CD4-positive, alpha-beta memory T cell (primary cell): ENCODE data around the gene NR1D1. TPM values are rescaled to one million over a fixed set of nuclear protein-coding genes. Genes with fewer than 3 reads are reported as not detected.

ENCODE experiments used
- CTCF ChIA-PET: fragments of 350-600 bp; sonication (Branson Sonifier 250); formaldehyde crosslinking; loops from one replicate; lab custom pipeline; 2021; ENCODE audit warnings: inconsistent platforms; ENCODE audit not compliant: partially characterized antibody; lab: Charles Lee
- POLR2A ChIA-PET: fragments of 350-600 bp; sonication (Branson Sonifier 250); formaldehyde crosslinking; loops from one replicate; lab custom pipeline; 2021; ENCODE audit not compliant: partially characterized antibody; lab: Charles Lee
- DNase-seq, 5 donors: peaks; one replicate each; pipeline versions ENCODE4 v3.0.0 to v3.0.0-alpha.2; 2020 to 2022; ENCODE audit warnings: mixed read lengths in 1 of 5
- H3K27ac ChIP-seq: one replicate; pipeline ENCODE4 v1.7.0; 2013; ENCODE audit warnings: low read depth, low read length
- H3K27me3 ChIP-seq: 2 replicates; pipeline ENCODE4 v1.7.0; 2013; ENCODE audit warnings: mild to moderate bottlenecking, low read length, moderate library complexity; ENCODE audit not compliant: insufficient read depth
- H3K36me3 ChIP-seq: 2 replicates; pipeline ENCODE4 v1.7.0; 2013; ENCODE audit warnings: mild to moderate bottlenecking, low read length, moderate library complexity; ENCODE audit not compliant: insufficient read depth
- H3K4me1 ChIP-seq: 2 replicates; pipeline ENCODE4 v1.7.0; 2013; ENCODE audit warnings: mild to moderate bottlenecking, low read length, moderate library complexity; ENCODE audit not compliant: insufficient read depth
- H3K4me3 ChIP-seq, 2 donors: one replicate each; pipeline ENCODE4 v1.7.0; 2013; ENCODE audit warnings: low read length in 2 of 2, mild to moderate bottlenecking in 1 of 2
- H3K9me3 ChIP-seq, 2 donors: one replicate each; pipeline ENCODE4 v1.7.0; 2013; ENCODE audit warnings: low read length in 2 of 2, control low read depth in 1 of 2; ENCODE audit not compliant: control insufficient read depth in 1 of 2
- H3K27ac Mint-ChIP-seq, 7 donors: one replicate each; pipeline ENCODE4 v1.8.0; 2020 to 2021; ENCODE audit warnings: mixed read lengths in 7 of 7, mild to moderate bottlenecking in 6 of 7, inconsistent platforms in 3 of 7, moderate library complexity in 3 of 7
- H3K27me3 Mint-ChIP-seq, 2 donors: one replicate each; pipeline ENCODE4 v1.8.0; 2020 to 2021; ENCODE audit warnings: mixed read lengths in 2 of 2
- H3K36me3 Mint-ChIP-seq, 2 donors: one replicate each; pipeline ENCODE4 v1.8.0; 2020 to 2021; ENCODE audit warnings: mixed read lengths in 2 of 2, inconsistent platforms in 1 of 2, mild to moderate bottlenecking in 1 of 2
- H3K4me1 Mint-ChIP-seq, 4 donors: one replicate each; pipeline ENCODE4 v1.8.0; 2020 to 2021; ENCODE audit warnings: mixed read lengths in 4 of 4, mild to moderate bottlenecking in 1 of 4
- H3K4me3 Mint-ChIP-seq, 8 donors: one replicate each; pipeline ENCODE4 v1.8.0; 2020 to 2021; ENCODE audit warnings: mixed read lengths in 8 of 8, mild to moderate bottlenecking in 7 of 8, moderate library complexity in 6 of 8, inconsistent platforms in 3 of 8
- H3K9me3 Mint-ChIP-seq, 8 donors: one replicate each; pipeline ENCODE4 v1.8.0; 2020 to 2021; ENCODE audit warnings: mixed read lengths in 8 of 8, mild to moderate bottlenecking in 5 of 8, inconsistent platforms in 3 of 8, moderate library complexity in 1 of 8
- intact Hi-C: fragments of 100-400 bp; cut with micrococcal nuclease; formaldehyde crosslinking; loops from one replicate; pipeline ENCODE4 v1.15.1; 2023
- polyA plus RNA-seq, 2 donors: library from polyadenylated mRNA; unstranded; fragments of 300-500 nt; fragmentation: Illumina TruSeq; gene quantifications; one replicate each; pipeline ENCODE4 v1.2.3, GENCODE V29; 2021
- total RNA-seq, 2 experiments: library from RNA; stranded (reverse); gene quantifications; one replicate each; pipeline ENCODE4 v1.2.3, GENCODE V29; 2021

The NR1D1 gene
- total and polyA plus RNA-seq, 4 experiments from 2014 or later, result 5.7 to 15.1 (median 13.6) TPM

GRCh38 chr17:40069751-40070708, 30.4 kb downstream of the NR1D1 start:
- POLR2A ChIA-PET, result interaction anchor here (1.1 to 15.8 kb wide), 9 partner anchors 13 to 99 kb away, joined by 3 to 304 read pairs (median 8); partner anchors contain the start of genes CASC3, MED24 and NR1D1
- no peaks in the 10 kb centered on the region for H3K27me3 ChIP-seq
- DNase-seq, result peak; percentile 27 to 70 (median 41)
- no peaks in the 10 kb centered on the region for H3K9me3 ChIP-seq
- peak overlapping the region; percentile 90 to 96 (median 95) for H3K27ac Mint-ChIP-seq
- H3K4me1 ChIP-seq, result peaks cover 77% of the 10 kb centered on the region
- intact Hi-C loops, result loop anchor here (2.0 kb wide), 1 partner anchor 39 kb away; no protein-coding TSS in a partner anchor
- H3K4me1 Mint-ChIP-seq, result peaks cover 46 to 80% (median 65%) of the 10 kb centered on the region in 4 donors
- peak overlapping the region in 1 of 2 donors; percentile 47 for H3K4me3 ChIP-seq
- CTCF ChIA-PET, result interaction anchor here (1.2 to 26.4 kb wide), 7 partner anchors 11 to 57 kb away, joined by 3 to 543 read pairs (median 4); partner anchors contain the start of gene NR1D1
- H3K9me3 Mint-ChIP-seq, result no peaks in the 10 kb centered on the region
- H3K36me3 Mint-ChIP-seq, result peaks cover 0 to 7% of the 10 kb centered on the region in 2 donors
- no peaks in the 10 kb centered on the region for H3K27me3 Mint-ChIP-seq
- H3K4me3 Mint-ChIP-seq, result peak overlapping the region; percentile 71 to 92 (median 88)
- H3K36me3 ChIP-seq, result no peaks in the 10 kb centered on the region
- H3K27ac ChIP-seq, result peak overlapping the region; percentile 54

GRCh38 chr17:40068917-40069750, 31.3 kb downstream of the NR1D1 start:
- ChIA-PET POLR2A (interaction anchor here (1.1 to 15.8 kb wide), 11 partner anchors 9 to 99 kb away, joined by 3 to 304 read pairs (median 7); partner anchors contain the start of genes CASC3, MED24 and NR1D1), CTCF (interaction anchor here (1.0 to 26.4 kb wide), 9 partner anchors 10 to 122 kb away, joined by 3 to 543 read pairs (median 4); partner anchors contain the start of genes NR1D1 and PSMD3)
- no peaks in the 10 kb centered on the region for H3K9me3 ChIP-seq
- Mint-ChIP-seq H3K9me3 (no peaks in the 10 kb centered on the region), H3K27ac (peak overlapping the region; percentile 93 to 96 (median 95)), H3K27me3 (no peaks in the 10 kb centered on the region), H3K4me3 (peak overlapping the region; percentile 85 to 92 (median 88)), H3K4me1 (peaks cover 53 to 83% (median 69%) of the 10 kb centered on the region in 4 donors), H3K36me3 (peaks cover 0 to 3% of the 10 kb centered on the region in 2 donors)
- intact Hi-C loops, result loop anchor here (2.0 kb wide), 1 partner anchor 40 kb away; no protein-coding TSS in a partner anchor
- peaks cover 79% of the 10 kb centered on the region for H3K4me1 ChIP-seq
- peak overlapping the region; percentile 47 to 71 for H3K4me3 ChIP-seq
- no peaks in the 10 kb centered on the region for H3K36me3 ChIP-seq
- DNase-seq, result peak; percentile 72 to 82 (median 77)
- H3K27ac ChIP-seq, result peak overlapping the region; percentile 54
- H3K27me3 ChIP-seq, result no peaks in the 10 kb centered on the region

GRCh38 chr17:40068584-40068916, 31.8 kb downstream of the NR1D1 start:
- H3K4me3 ChIP-seq, result peak overlapping the region; percentile 47 to 71
- Mint-ChIP-seq H3K27me3 (no peaks in the 10 kb centered on the region), H3K36me3 (peaks cover 0 to 3% of the 10 kb centered on the region in 2 donors), H3K4me1 (peaks cover 53 to 83% (median 68%) of the 10 kb centered on the region in 4 donors), H3K4me3 (peak overlapping the region; percentile 85 to 92 (median 88)), H3K27ac (peak overlapping the region; percentile 92 to 96 (median 95)), H3K9me3 (no peaks in the 10 kb centered on the region)
- intact Hi-C loops, result loop anchor here (2.0 kb wide), 1 partner anchor 40 kb away; no protein-coding TSS in a partner anchor
- peaks cover 85% of the 10 kb centered on the region for H3K4me1 ChIP-seq
- H3K9me3 ChIP-seq, result no peaks in the 10 kb centered on the region
- no peaks in the 10 kb centered on the region for H3K36me3 ChIP-seq
- peak overlapping the region; percentile 54 for H3K27ac ChIP-seq
- POLR2A ChIA-PET, result interaction anchor here (1.1 to 15.8 kb wide), 10 partner anchors 9 to 100 kb away, joined by 3 to 304 read pairs (median 8); partner anchors contain the start of genes CASC3, MED24 and NR1D1
- DNase-seq, result no peak
- no peaks in the 10 kb centered on the region for H3K27me3 ChIP-seq
- CTCF ChIA-PET, result interaction anchor here (1.0 to 26.4 kb wide), 7 partner anchors 18 to 122 kb away, joined by 3 to 543 read pairs (median 4); partner anchors contain the start of genes NR1D1 and PSMD3

- peak overlapping the region; percentile 92 to 96 (median 95) for H3K27ac Mint-ChIP-seq
- DNase-seq, result no peak
- intact Hi-C loops, result loop anchor here (2.0 kb wide), 1 partner anchor 41 kb away; no protein-coding TSS in a partner anchor
- H3K4me3 ChIP-seq, result peak overlapping the region; percentile 47 to 71
- no peaks in the 10 kb centered on the region for H3K27me3 ChIP-seq
- H3K36me3 Mint-ChIP-seq, result peaks cover 0 to 3% of the 10 kb centered on the region in 2 donors
- POLR2A ChIA-PET, result interaction anchor here (1.1 to 15.8 kb wide), 7 partner anchors 8 to 73 kb away, joined by 3 to 304 read pairs (median 8); partner anchors contain the start of genes CASC3, MED24 and NR1D1
- H3K27me3 Mint-ChIP-seq, result no peaks in the 10 kb centered on the region
- no peaks in the 10 kb centered on the region for H3K36me3 ChIP-seq
- peaks cover 52 to 83% (median 66%) of the 10 kb centered on the region in 4 donors for H3K4me1 Mint-ChIP-seq
- H3K9me3 Mint-ChIP-seq, result no peaks in the 10 kb centered on the region
- peak overlapping the region; percentile 85 to 92 (median 88) for H3K4me3 Mint-ChIP-seq
- peaks cover 88% of the 10 kb centered on the region for H3K4me1 ChIP-seq
- peak overlapping the region; percentile 54 for H3K27ac ChIP-seq
- H3K9me3 ChIP-seq, result no peaks in the 10 kb centered on the region
- CTCF ChIA-PET, result interaction anchor here (1.1 to 26.4 kb wide), 6 partner anchors 18 to 87 kb away, joined by 3 to 543 read pairs (median 4); partner anchors contain the start of genes NR1D1 and PSMD3
Measured at GRCh38 chr17:40068129-40068581, 32.2 kb downstream of the NR1D1 start.

GRCh38 chr17:40067710-40068109, 32.7 kb downstream of the NR1D1 start:
- Histone ChIP-seq H3K9me3 (no peaks in the 10 kb centered on the region), H3K27ac (peak overlapping the region; percentile 54), H3K36me3 (no peaks in the 10 kb centered on the region), H3K4me3 (no peak overlapping the region), H3K4me1 (peaks cover 88% of the 10 kb centered on the region), H3K27me3 (no peaks in the 10 kb centered on the region)
- Mint-ChIP-seq H3K4me3 (peak overlapping the region; percentile 85 to 92 (median 88)), H3K36me3 (peaks cover 0 to 3% of the 10 kb centered on the region in 2 donors), H3K27me3 (no peaks in the 10 kb centered on the region), H3K27ac (peak overlapping the region; percentile 92 to 96 (median 95)), H3K4me1 (peaks cover 52 to 83% (median 66%) of the 10 kb centered on the region in 4 donors), H3K9me3 (no peaks in the 10 kb centered on the region)
- DNase-seq, result no peak
- intact Hi-C loops, result loop anchor here (2.0 kb wide), 1 partner anchor 41 kb away; no protein-coding TSS in a partner anchor
- ChIA-PET CTCF (interaction anchor here (1.3 to 26.4 kb wide), 5 partner anchors 8 to 100 kb away, joined by 3 to 543 read pairs (median 21); partner anchors contain the start of gene NR1D1), POLR2A (interaction anchor here (2.0 to 15.8 kb wide), 4 partner anchors 14 to 44 kb away, joined by 14 to 304 read pairs (median 96); partner anchors contain the start of genes MED24 and NR1D1)
